ENCODE measurements around the gene PKHD1. TPM values are rescaled to one million over a fixed set of nuclear protein-coding genes. Genes with fewer than 3 reads are reported as not detected.

Gene PKHD1
- polyA plus RNA-seq, 1 of the 3 experiments (the other 2 are of a cell fraction): not detected

- H3K4me2 ChIP-seq: no peak overlapping the region
- no peaks in the 10 kb centered on the region for H3K9me3 ChIP-seq
- no peak overlapping the region for H3K4me3 ChIP-seq (ENCODE audit: low read depth in 2 of 2, low read length in 1 of 2)
- H2AFZ ChIP-seq (ENCODE audit: low read depth): no peak overlapping the region
- H3K36me3 ChIP-seq (replicated peaks in 1 of 2; ENCODE audit: control insufficient read depth in 1 of 2, insufficient read depth in 2 of 2, low read length in 1 of 2): no peaks in the 10 kb centered on the region
- H3K9me2 ChIP-seq: no peaks in the 10 kb centered on the region
- no peak overlapping the region for H3K9ac ChIP-seq
- TF ChIP-seq, protein P1, sequence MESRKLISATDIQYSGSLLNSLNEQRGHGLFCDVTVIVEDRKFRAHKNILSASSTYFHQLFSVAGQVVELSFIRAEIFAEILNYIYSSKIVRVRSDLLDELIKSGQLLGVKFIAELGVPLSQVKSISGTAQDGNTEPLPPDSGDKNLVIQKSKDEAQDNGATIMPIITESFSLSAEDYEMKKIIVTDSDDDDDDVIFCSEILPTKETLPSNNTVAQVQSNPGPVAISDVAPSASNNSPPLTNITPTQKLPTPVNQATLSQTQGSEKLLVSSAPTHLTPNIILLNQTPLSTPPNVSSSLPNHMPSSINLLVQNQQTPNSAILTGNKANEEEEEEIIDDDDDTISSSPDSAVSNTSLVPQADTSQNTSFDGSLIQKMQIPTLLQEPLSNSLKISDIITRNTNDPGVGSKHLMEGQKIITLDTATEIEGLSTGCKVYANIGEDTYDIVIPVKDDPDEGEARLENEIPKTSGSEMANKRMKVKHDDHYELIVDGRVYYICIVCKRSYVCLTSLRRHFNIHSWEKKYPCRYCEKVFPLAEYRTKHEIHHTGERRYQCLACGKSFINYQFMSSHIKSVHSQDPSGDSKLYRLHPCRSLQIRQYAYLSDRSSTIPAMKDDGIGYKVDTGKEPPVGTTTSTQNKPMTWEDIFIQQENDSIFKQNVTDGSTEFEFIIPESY (IDR thresholded peaks at IDR 0.05; ENCODE audit: borderline replicate concordance, low read depth): no peak
- TF ChIP-seq YY1 (IDR thresholded peaks at IDR 0.05; ENCODE audit: low read depth): no peak
- no peak for TF ChIP-seq NFIC (IDR thresholded peaks at IDR 0.05; ENCODE audit: borderline replicate concordance)
- no peak for TF ChIP-seq USF2 (IDR thresholded peaks at IDR 0.05; ENCODE audit: borderline replicate concordance, low read depth, low read length)
- no peak for TF ChIP-seq TCF12 (IDR thresholded peaks at IDR 0.05)
- TF ChIP-seq FOSL2 (IDR thresholded peaks at IDR 0.05; ENCODE audit: borderline replicate concordance, low read depth): no peak
- TF ChIP-seq, protein P2, sequence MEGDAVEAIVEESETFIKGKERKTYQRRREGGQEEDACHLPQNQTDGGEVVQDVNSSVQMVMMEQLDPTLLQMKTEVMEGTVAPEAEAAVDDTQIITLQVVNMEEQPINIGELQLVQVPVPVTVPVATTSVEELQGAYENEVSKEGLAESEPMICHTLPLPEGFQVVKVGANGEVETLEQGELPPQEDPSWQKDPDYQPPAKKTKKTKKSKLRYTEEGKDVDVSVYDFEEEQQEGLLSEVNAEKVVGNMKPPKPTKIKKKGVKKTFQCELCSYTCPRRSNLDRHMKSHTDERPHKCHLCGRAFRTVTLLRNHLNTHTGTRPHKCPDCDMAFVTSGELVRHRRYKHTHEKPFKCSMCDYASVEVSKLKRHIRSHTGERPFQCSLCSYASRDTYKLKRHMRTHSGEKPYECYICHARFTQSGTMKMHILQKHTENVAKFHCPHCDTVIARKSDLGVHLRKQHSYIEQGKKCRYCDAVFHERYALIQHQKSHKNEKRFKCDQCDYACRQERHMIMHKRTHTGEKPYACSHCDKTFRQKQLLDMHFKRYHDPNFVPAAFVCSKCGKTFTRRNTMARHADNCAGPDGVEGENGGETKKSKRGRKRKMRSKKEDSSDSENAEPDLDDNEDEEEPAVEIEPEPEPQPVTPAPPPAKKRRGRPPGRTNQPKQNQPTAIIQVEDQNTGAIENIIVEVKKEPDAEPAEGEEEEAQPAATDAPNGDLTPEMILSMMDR (IDR thresholded peaks at IDR 0.05): no peak
- TF ChIP-seq NRF1 (IDR thresholded peaks at IDR 0.05; ENCODE audit: low read depth, low read length): no peak
- no peak for TF ChIP-seq TAF1 (IDR thresholded peaks at IDR 0.05; ENCODE audit: borderline replicate concordance, low read depth, low read length)
- no peak for TF ChIP-seq CHD2 (IDR thresholded peaks at IDR 0.05; ENCODE audit: low read length, partially characterized antibody)
- TF ChIP-seq SIN3A (IDR thresholded peaks at IDR 0.05; ENCODE audit: borderline replicate concordance, low read depth, low read length): no peak
- TF ChIP-seq EP300 (IDR thresholded peaks at IDR 0.05; ENCODE audit: borderline replicate concordance in 1 of 2, low read depth in 1 of 2, low read length in 1 of 2): no peak
- 19% methylated on average over 2 of the region's 2 CpGs for WGBS (ENCODE audit: low lambda C conversion rate)
- peaks cover 13% of the 10 kb centered on the region; the same call in 1 of the 2 replicates for H3K27me3 ChIP-seq (ENCODE audit: insufficient read depth)
- no peaks in the 10 kb centered on the region for H3K79me2 ChIP-seq (ENCODE audit: insufficient read depth)
- no peaks in the 10 kb centered on the region for H3K4me1 ChIP-seq (ENCODE audit: control insufficient read depth in 1 of 2, insufficient read depth in 2 of 2, low read depth in 1 of 2, low read length in 1 of 2)
- no peaks in the 10 kb centered on the region for H3F3A ChIP-seq (replicated peaks; ENCODE audit: insufficient read depth)
- ChIA-PET POLR2A (no interaction called here), CTCF (interaction anchor here (1.7 kb wide), 1 partner anchor 22 kb away, joined by 5 read pairs; no protein-coding TSS in a partner anchor)
- H4K20me1 ChIP-seq (ENCODE audit: insufficient read depth): no peaks in the 10 kb centered on the region
- DNase-seq: no peak
- no peak overlapping the region for H3K27ac ChIP-seq (ENCODE audit: low read depth in 2 of 2, low read length in 1 of 2)
These were observed 44.9 kb upstream of the PKHD1 start for GRCh38 chr6:52132292-52132691.

DNA sequence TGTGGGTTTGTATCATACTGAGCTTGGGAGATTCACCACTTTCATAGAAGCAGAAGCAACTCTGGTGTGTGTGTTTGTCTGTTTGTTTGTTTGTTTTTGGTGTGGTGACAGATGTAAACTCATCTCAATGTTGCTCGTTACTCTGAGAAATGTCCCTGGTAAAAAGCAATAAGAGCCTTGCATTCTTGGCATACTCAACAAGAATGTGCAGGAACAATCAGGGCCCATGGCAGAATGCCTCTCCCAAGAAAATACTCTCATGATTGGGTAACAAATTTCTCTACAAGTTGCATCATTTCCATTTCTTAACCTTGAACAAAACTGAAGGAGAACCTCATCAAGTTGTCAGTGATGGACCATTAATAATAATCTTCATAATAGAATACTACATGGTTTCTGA, 43.0 kb upstream of the PKHD1 start:
- Histone ChIP-seq H3K79me2 (ENCODE audit: insufficient read depth) (no peaks in the 10 kb centered on the region), H3K36me3 (replicated peaks in 1 of 2; ENCODE audit: control insufficient read depth in 1 of 2, insufficient read depth in 2 of 2, low read length in 1 of 2) (no peaks in the 10 kb centered on the region), H3K4me1 (ENCODE audit: control insufficient read depth in 1 of 2, insufficient read depth in 2 of 2, low read depth in 1 of 2, low read length in 1 of 2) (no peaks in the 10 kb centered on the region), H3K9me3 (no peaks in the 10 kb centered on the region), H3K27ac (ENCODE audit: low read depth in 2 of 2, low read length in 1 of 2) (no peak overlapping the region), H3K4me2 (no peak overlapping the region), H3K4me3 (ENCODE audit: low read depth in 2 of 2, low read length in 1 of 2) (no peak overlapping the region), H4K20me1 (ENCODE audit: insufficient read depth) (no peaks in the 10 kb centered on the region), H2AFZ (ENCODE audit: low read depth) (no peak overlapping the region), H3K9ac (no peak overlapping the region), H3F3A (replicated peaks; ENCODE audit: insufficient read depth) (no peaks in the 10 kb centered on the region), H3K27me3 (ENCODE audit: insufficient read depth) (no peaks in the 10 kb centered on the region), H3K9me2 (no peaks in the 10 kb centered on the region)
- DNase-seq: no peak
- ChIA-PET CTCF (interaction anchor here (1.1 to 1.7 kb wide), 3 partner anchors 14 to 103 kb away, joined by 3 read pairs; no protein-coding TSS in a partner anchor), POLR2A (no interaction called here)
- 8% methylated on average over 1 of the region's 1 CpG for WGBS (ENCODE audit: low lambda C conversion rate)
- TF ChIP-seq NRF1 (IDR thresholded peaks at IDR 0.05; ENCODE audit: low read depth, low read length) (no peak), FOXJ3 (CRISPR knock-in tag; IDR thresholded peaks at IDR 0.05) (no peak), YY1 (IDR thresholded peaks at IDR 0.05; ENCODE audit: low read depth) (no peak), TEAD4 (IDR thresholded peaks at IDR 0.05; ENCODE audit: borderline replicate concordance, insufficient read depth) (no peak), GABPA (IDR thresholded peaks at IDR 0.05; ENCODE audit: low read depth) (no peak), MXI1 (IDR thresholded peaks at IDR 0.05; ENCODE audit: low read depth, low read length) (no peak)
- TF ChIP-seq, protein P1 (IDR thresholded peaks at IDR 0.05; ENCODE audit: borderline replicate concordance, low read depth): no peak
- TF ChIP-seq, protein P3, sequence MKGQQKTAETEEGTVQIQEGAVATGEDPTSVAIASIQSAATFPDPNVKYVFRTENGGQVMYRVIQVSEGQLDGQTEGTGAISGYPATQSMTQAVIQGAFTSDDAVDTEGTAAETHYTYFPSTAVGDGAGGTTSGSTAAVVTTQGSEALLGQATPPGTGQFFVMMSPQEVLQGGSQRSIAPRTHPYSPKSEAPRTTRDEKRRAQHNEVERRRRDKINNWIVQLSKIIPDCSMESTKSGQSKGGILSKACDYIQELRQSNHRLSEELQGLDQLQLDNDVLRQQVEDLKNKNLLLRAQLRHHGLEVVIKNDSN (IDR thresholded peaks at IDR 0.05; ENCODE audit: borderline replicate concordance, low read depth): no peak
- TF ChIP-seq, protein P2 (IDR thresholded peaks at IDR 0.05): no peak

Data from SK-N-SH (cell line).